Muscle of leg (tissue), 11 donors: ENCODE measurements around the gene FRMD8. TPM values are rescaled to one million over a fixed set of nuclear protein-coding genes. Genes with fewer than 3 reads are reported as not detected.

ENCODE experiments used
- DNase-seq: peaks from one replicate; pipeline ENCODE4 v3.0.0; 2013
- H3K27ac ChIP-seq: one replicate; pipeline ENCODE4 v1.5.1; 2013; ENCODE audit warnings: mild to moderate bottlenecking, low read length, control low read depth
- H3K27me3 ChIP-seq: one replicate; pipeline ENCODE4 v1.6.1; 2013; ENCODE audit warnings: low read length; ENCODE audit not compliant: control insufficient read depth, insufficient read depth
- H3K36me3 ChIP-seq: one replicate; pipeline ENCODE4 v1.6.1; 2013; ENCODE audit warnings: low read length; ENCODE audit not compliant: control insufficient read depth, insufficient read depth
- H3K4me1 ChIP-seq: one replicate; pipeline ENCODE4 v1.6.1; 2013; ENCODE audit warnings: low read length; ENCODE audit not compliant: control insufficient read depth, insufficient read depth
- H3K4me3 ChIP-seq: one replicate; pipeline ENCODE4 v1.5.1; 2013; ENCODE audit warnings: low read length, control low read depth
- H3K9me3 ChIP-seq: replicated peaks from 2 replicates; pipeline ENCODE4 v1.6.1; 2013; ENCODE audit warnings: low read depth, low read length; ENCODE audit not compliant: control insufficient read depth
- WGBS: methylation state at CpG from one replicate; pipeline ENCODE4 v1.1.5; 2013; ENCODE audit warnings: missing lambda C conversion rate; ENCODE audit not compliant: insufficient coverage; 5-methylcytosine and 5-hydroxymethylcytosine counted together
- polyA plus RNA-seq, 8 donors: library from polyadenylated mRNA; unstranded; fragments of 120-200 nt; gene quantifications; one replicate each; pipeline versions ENCODE4 v1.2.1 to v1.2.3, GENCODE V29; 2013; ENCODE audit warnings: inconsistent platforms in 1 of 8, low replicate concordance in 1 of 8; ENCODE audit not compliant: insufficient read length in 8 of 8, insufficient read depth in 1 of 8
- total RNA-seq: library from RNA; stranded (reverse); fragments of 120-200 nt; gene quantifications from one replicate; pipeline ENCODE4 v1.2.4, GENCODE V29; 2013

Gene FRMD8
- total and polyA plus RNA-seq, 9 donors: 8.2 to 12.4 (median 10.1) TPM

DNA sequence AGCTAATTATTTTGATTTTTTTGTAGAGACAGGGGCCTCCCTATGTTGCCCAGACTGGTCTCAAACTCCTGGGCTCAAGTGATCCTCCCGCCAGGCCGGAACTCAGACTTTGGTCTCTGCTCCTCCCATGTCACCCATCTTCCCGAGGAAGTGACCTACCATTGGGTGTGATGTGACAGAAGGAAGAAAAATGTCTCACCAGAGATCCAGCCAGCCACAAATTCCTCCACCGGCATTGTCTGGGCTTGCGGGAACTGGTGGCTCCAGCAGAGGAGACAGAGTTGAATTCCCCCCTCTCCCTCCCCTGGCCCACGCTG is 4.8 kb upstream of the FRMD8 start:
- Histone ChIP-seq H3K27me3 (no peaks in the 10 kb centered on the region), H3K4me1 (peaks cover 42% of the 10 kb centered on the region), H3K27ac (peak overlapping the region; percentile 97), H3K4me3 (peak overlapping the region; percentile 36), H3K9me3 (no peaks in the 10 kb centered on the region), H3K36me3 (no peaks in the 10 kb centered on the region)
- peak; percentile 57 for DNase-seq
- WGBS: no CpG with 5 or more reads among the region's 6 CpGs

GRCh38 chr11:65382033-65382803 is 4.2 kb upstream of the FRMD8 start, which contains the start of gene SLC25A45:
Gene SLC25A45, minus strand, starts transcription at chr11:65382646. Its CDS starts 695 bp downstream, at chr11:65381951.
- Histone ChIP-seq H3K4me1 (peaks cover 47% of the 10 kb centered on the region), H3K36me3 (no peaks in the 10 kb centered on the region), H3K27ac (peak within 1 kb of the TSS; percentile 97), H3K4me3 (peak within 1 kb of the TSS; percentile 36), H3K27me3 (no peaks in the 10 kb centered on the region), H3K9me3 (no peaks in the 10 kb centered on the region)
- DNase-seq: peak; percentile 93
- WGBS: 7% methylated on average over 16 of the region's 27 CpGs

- no peaks in the 10 kb centered on the region for H3K27me3 ChIP-seq
- H3K27ac ChIP-seq: peak overlapping the region; percentile 97
- peak overlapping the region; percentile 36 for H3K4me3 ChIP-seq
- H3K36me3 ChIP-seq: no peaks in the 10 kb centered on the region
- H3K4me1 ChIP-seq: peaks cover 49% of the 10 kb centered on the region
- 26% methylated on average over 6 of the region's 12 CpGs for WGBS
- DNase-seq: no peak
- H3K9me3 ChIP-seq: no peaks in the 10 kb centered on the region
Measured at GRCh38 chr11:65382804-65383368, 3.6 kb upstream of the FRMD8 start.

DNA sequence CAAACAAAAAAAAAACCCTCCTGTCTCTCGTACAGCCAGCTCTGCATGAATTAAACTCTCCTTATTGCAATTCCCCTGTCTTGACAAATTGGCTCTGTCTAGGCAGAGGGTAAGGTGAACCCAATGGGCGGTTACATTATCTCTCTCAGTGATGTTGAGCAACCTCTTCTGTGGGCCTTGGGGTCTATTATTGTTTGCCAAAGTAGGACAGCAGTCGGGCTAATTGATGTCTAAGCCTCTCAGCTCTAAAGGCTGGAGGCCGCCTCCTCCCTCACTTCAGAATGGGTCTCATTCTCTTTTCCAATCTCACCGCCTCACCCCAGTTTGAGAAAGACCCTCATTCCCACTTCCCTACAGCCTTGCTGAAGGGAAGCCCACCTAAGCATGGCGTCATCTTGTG is 2.7 kb upstream of the FRMD8 start:
- Histone ChIP-seq H3K27ac (no peak overlapping the region), H3K4me1 (peaks cover 53% of the 10 kb centered on the region), H3K27me3 (no peaks in the 10 kb centered on the region), H3K4me3 (no peak overlapping the region), H3K36me3 (peaks cover 9% of the 10 kb centered on the region), H3K9me3 (no peaks in the 10 kb centered on the region)
- DNase-seq: no peak
- 89% methylated on average over 5 of the region's 6 CpGs for WGBS

- H3K4me1 ChIP-seq: peaks cover 53% of the 10 kb centered on the region
- 78% methylated on average over 5 of the region's 8 CpGs for whole genome bisulfite sequencing
- no peak for DNase-seq
- no peaks in the 10 kb centered on the region for H3K9me3 ChIP-seq
- peak overlapping the region; percentile 35 for H3K27ac ChIP-seq
- H3K4me3 ChIP-seq: no peak overlapping the region
- H3K27me3 ChIP-seq: no peaks in the 10 kb centered on the region
- H3K36me3 ChIP-seq: peaks cover 15% of the 10 kb centered on the region
Measured at GRCh38 chr11:65384301-65384889, 2.0 kb upstream of the FRMD8 start.

GRCh38 chr11:65388731-65389130 is 2.3 kb downstream of the FRMD8 start:
- no peak overlapping the region for H3K27ac ChIP-seq
- no peaks in the 10 kb centered on the region for H3K9me3 ChIP-seq
- H3K36me3 ChIP-seq: peaks cover 35% of the 10 kb centered on the region
- 91% methylated on average over 4 of the region's 4 CpGs for WGBS
- no peak for DNase-seq
- no peak overlapping the region for H3K4me3 ChIP-seq
- H3K4me1 ChIP-seq: peaks cover 42% of the 10 kb centered on the region
- no peaks in the 10 kb centered on the region for H3K27me3 ChIP-seq

DNA sequence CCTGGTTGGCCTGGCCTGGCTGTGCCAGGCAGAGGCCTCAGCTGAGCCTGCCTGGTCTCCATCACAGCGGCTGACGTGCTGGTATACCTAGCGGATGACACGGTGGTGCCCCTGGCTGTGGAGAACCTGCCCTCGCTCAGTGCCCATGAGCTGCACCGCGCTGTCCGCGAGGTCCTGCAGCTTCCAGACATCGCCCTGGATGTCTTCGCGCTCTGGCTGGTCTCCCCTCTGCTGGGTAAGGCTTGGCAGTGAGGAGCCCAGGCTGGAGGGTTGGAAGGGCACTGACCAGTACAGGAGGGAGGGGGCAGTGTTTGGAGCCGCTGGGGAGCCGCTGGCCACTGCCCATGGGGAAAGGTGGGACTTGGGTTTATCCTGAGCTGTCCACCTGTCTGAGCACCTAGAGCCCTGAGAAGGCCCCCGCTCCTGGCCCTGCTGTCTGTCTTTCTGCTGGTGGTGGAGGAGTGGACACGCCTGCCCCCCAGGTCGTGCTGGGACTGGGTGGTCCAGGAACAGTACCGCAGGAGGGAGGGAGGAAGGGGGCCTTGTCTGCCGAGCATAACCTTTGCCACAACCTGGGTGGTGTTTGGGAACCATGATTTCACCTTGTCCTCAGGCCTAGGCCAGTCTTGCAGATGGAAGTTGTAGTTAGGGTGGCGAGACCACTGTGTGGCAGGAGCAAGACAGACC is 3.0 kb downstream of the FRMD8 start:
- Histone ChIP-seq H3K36me3 (peaks cover 40% of the 10 kb centered on the region), H3K4me3 (no peak overlapping the region), H3K4me1 (peaks cover 40% of the 10 kb centered on the region), H3K27ac (no peak overlapping the region), H3K27me3 (no peaks in the 10 kb centered on the region), H3K9me3 (no peaks in the 10 kb centered on the region)
- 83% methylated on average over 20 of the region's 20 CpGs for WGBS
- no peak for DNase-seq

GRCh38 chr11:65390099-65390941 is 3.9 kb downstream of the FRMD8 start:
- Histone ChIP-seq H3K4me1 (peaks cover 35% of the 10 kb centered on the region), H3K9me3 (no peaks in the 10 kb centered on the region), H3K36me3 (peaks cover 46% of the 10 kb centered on the region), H3K27me3 (no peaks in the 10 kb centered on the region), H3K27ac (peak overlapping the region; percentile 62), H3K4me3 (no peak overlapping the region)
- 44% methylated on average over 18 of the region's 21 CpGs for WGBS
- DNase-seq: no peak

DNA sequence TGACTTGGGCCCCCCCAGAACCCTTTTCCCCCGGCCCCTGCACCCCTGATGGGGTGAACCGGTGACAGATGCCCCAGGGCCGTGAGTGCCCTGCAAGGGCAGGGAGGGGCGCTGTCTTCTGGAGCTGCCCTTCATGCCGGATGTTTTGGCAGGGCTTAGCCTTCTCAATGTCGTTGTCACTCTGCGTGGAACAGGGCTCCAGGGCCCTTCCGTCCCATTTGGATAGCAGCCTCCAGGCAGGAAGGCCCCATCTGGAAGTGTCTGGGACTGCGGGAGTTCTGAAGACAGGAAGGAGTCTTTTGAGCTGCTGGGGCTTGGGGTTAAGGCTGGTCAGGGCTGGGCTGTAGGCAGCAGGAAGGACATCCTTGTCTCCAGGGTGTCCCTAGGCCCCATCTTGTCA is 4.6 kb downstream of the FRMD8 start:
- DNase-seq: no peak
- H3K4me1 ChIP-seq: peaks cover 30% of the 10 kb centered on the region
- no peak overlapping the region for H3K4me3 ChIP-seq
- H3K9me3 ChIP-seq: no peaks in the 10 kb centered on the region
- peak overlapping the region; percentile 62 for H3K27ac ChIP-seq
- 40% methylated on average over 9 of the region's 9 CpGs for WGBS
- H3K27me3 ChIP-seq: no peaks in the 10 kb centered on the region
- peaks cover 52% of the 10 kb centered on the region for H3K36me3 ChIP-seq
